Measurements from ENCODE around the gene GLS2. TPM values are rescaled to one million over a fixed set of nuclear protein-coding genes. Genes with fewer than 3 reads are reported as not detected.

Gene GLS2
- 1.5 and 3.1 TPM in 2 replicates for total RNA-seq

- H3K4me3 Mint-ChIP-seq (ENCODE audit: low read depth), result peak within 1 kb of the TSS; percentile 83
- H3K36me3 Mint-ChIP-seq (ENCODE audit: low read depth), result peaks cover 4% of the 10 kb centered on the region
- DNase-seq (ENCODE audit: low spot score), result peak; percentile 54
- no peaks in the 10 kb centered on the region for H3K9me3 Mint-ChIP-seq
- peaks cover 12% of the 10 kb centered on the region for H3K4me1 Mint-ChIP-seq (ENCODE audit: low read depth)
- H3K27me3 Mint-ChIP-seq (ENCODE audit: low read depth), result peaks cover 41% of the 10 kb centered on the region
- intact Hi-C loops (cut with micrococcal nuclease), result no loop called here
- H3K27ac Mint-ChIP-seq, result no peak within 1 kb of the TSS
These were observed at the start of gene GLS2 for GRCh38 chr12:56488041-56488955. Gene GLS2 (minus strand): TSS chr12:56488161. CDS start chr12:56488118, 43 bp downstream.

- H3K9me3 Mint-ChIP-seq, result no peaks in the 10 kb centered on the region
- H3K4me3 Mint-ChIP-seq (ENCODE audit: low read depth), result no peak overlapping the region
- H3K36me3 Mint-ChIP-seq (ENCODE audit: low read depth), result no peaks in the 10 kb centered on the region
- H3K27me3 Mint-ChIP-seq (ENCODE audit: low read depth), result no peaks in the 10 kb centered on the region
- DNase-seq (ENCODE audit: low spot score), result no peak
- no peak overlapping the region for H3K27ac Mint-ChIP-seq
- intact Hi-C loops (cut with micrococcal nuclease), result no loop called here
- no peaks in the 10 kb centered on the region for H3K4me1 Mint-ChIP-seq (ENCODE audit: low read depth)
These were observed 49.6 kb upstream of the GLS2 start for GRCh38 chr12:56537546-56537945.

GRCh38 chr12:56530390-56531055 lies 42.6 kb upstream of the GLS2 start:
- intact Hi-C loops (cut with micrococcal nuclease), result no loop called here
- no peak for DNase-seq (ENCODE audit: low spot score)
- no peak overlapping the region for H3K4me3 Mint-ChIP-seq (ENCODE audit: low read depth)
- no peaks in the 10 kb centered on the region for H3K36me3 Mint-ChIP-seq (ENCODE audit: low read depth)
- no peaks in the 10 kb centered on the region for H3K9me3 Mint-ChIP-seq
- H3K4me1 Mint-ChIP-seq (ENCODE audit: low read depth), result no peaks in the 10 kb centered on the region
- no peaks in the 10 kb centered on the region for H3K27me3 Mint-ChIP-seq (ENCODE audit: low read depth)
- no peak overlapping the region for H3K27ac Mint-ChIP-seq

GRCh38 chr12:56529656-56530055 lies 41.7 kb upstream of the GLS2 start:
- Mint-ChIP-seq H3K4me3 (ENCODE audit: low read depth) (no peak overlapping the region), H3K36me3 (ENCODE audit: low read depth) (no peaks in the 10 kb centered on the region), H3K4me1 (ENCODE audit: low read depth) (no peaks in the 10 kb centered on the region), H3K9me3 (no peaks in the 10 kb centered on the region), H3K27ac (no peak overlapping the region), H3K27me3 (ENCODE audit: low read depth) (no peaks in the 10 kb centered on the region)
- no peak for DNase-seq (ENCODE audit: low spot score)
- intact Hi-C loops (cut with micrococcal nuclease), result no loop called here

GRCh38 chr12:56528846-56529245 lies 40.9 kb upstream of the GLS2 start:
- no peak overlapping the region for H3K4me3 Mint-ChIP-seq (ENCODE audit: low read depth)
- intact Hi-C loops (cut with micrococcal nuclease), result no loop called here

GRCh38 chr12:56522411-56523193 lies 34.6 kb upstream of the GLS2 start:
- Mint-ChIP-seq H3K27me3 (ENCODE audit: low read depth) (no peaks in the 10 kb centered on the region), H3K4me1 (ENCODE audit: low read depth) (peaks cover 28% of the 10 kb centered on the region), H3K27ac (peak overlapping the region; percentile 83), H3K9me3 (no peaks in the 10 kb centered on the region), H3K4me3 (ENCODE audit: low read depth) (peak overlapping the region; percentile 81), H3K36me3 (ENCODE audit: low read depth) (no peaks in the 10 kb centered on the region)
- no peak for DNase-seq (ENCODE audit: low spot score)
- intact Hi-C loops (cut with micrococcal nuclease), result no loop called here

More at GRCh38 chr12:56528846-56529245, 40.9 kb upstream of the GLS2 start:
- Mint-ChIP-seq H3K9me3 (no peaks in the 10 kb centered on the region), H3K4me1 (ENCODE audit: low read depth) (no peaks in the 10 kb centered on the region), H3K36me3 (ENCODE audit: low read depth) (no peaks in the 10 kb centered on the region), H3K27ac (no peak overlapping the region), H3K27me3 (ENCODE audit: low read depth) (no peaks in the 10 kb centered on the region)
- DNase-seq (ENCODE audit: low spot score), result no peak

- intact Hi-C loops (cut with micrococcal nuclease), result loop anchor here (2.0 kb wide), 1 partner anchor 557 kb away; the partner anchor contains the start of gene NEMP1
- Mint-ChIP-seq H3K9me3 (no peaks in the 10 kb centered on the region), H3K36me3 (ENCODE audit: low read depth) (no peaks in the 10 kb centered on the region), H3K27ac (peak within 1 kb of the TSS; percentile 83), H3K4me3 (ENCODE audit: low read depth) (peak within 1 kb of the TSS; percentile 81), H3K27me3 (ENCODE audit: low read depth) (no peaks in the 10 kb centered on the region), H3K4me1 (ENCODE audit: low read depth) (peaks cover 28% of the 10 kb centered on the region)
- DNase-seq (ENCODE audit: low spot score), result peak; percentile 23
These were observed 33.8 kb upstream of the GLS2 start, which contains the start of gene RBMS2 for GRCh38 chr12:56521590-56522371. Gene RBMS2 (plus strand): TSS chr12:56521820. CDS start chr12:56522024, 204 bp downstream.

GRCh38 chr12:56521209-56521589 lies 33.2 kb upstream of the GLS2 start:
- Mint-ChIP-seq H3K27ac (no peak overlapping the region), H3K36me3 (ENCODE audit: low read depth) (no peaks in the 10 kb centered on the region), H3K4me3 (ENCODE audit: low read depth) (peak overlapping the region; percentile 81), H3K9me3 (no peaks in the 10 kb centered on the region), H3K4me1 (ENCODE audit: low read depth) (peaks cover 28% of the 10 kb centered on the region), H3K27me3 (ENCODE audit: low read depth) (no peaks in the 10 kb centered on the region)
- intact Hi-C loops (cut with micrococcal nuclease), result loop anchor here (2.0 kb wide), 1 partner anchor 558 kb away; the partner anchor contains the start of gene NEMP1
- no peak for DNase-seq (ENCODE audit: low spot score)

GRCh38 chr12:56520506-56520905 lies 32.5 kb upstream of the GLS2 start:
- intact Hi-C loops (cut with micrococcal nuclease), result loop anchor here (2.0 kb wide), 1 partner anchor 558 kb away; the partner anchor contains the start of gene NEMP1
- Mint-ChIP-seq H3K9me3 (no peaks in the 10 kb centered on the region), H3K27ac (no peak overlapping the region), H3K4me3 (ENCODE audit: low read depth) (peak overlapping the region; percentile 81), H3K27me3 (ENCODE audit: low read depth) (no peaks in the 10 kb centered on the region), H3K4me1 (ENCODE audit: low read depth) (peaks cover 28% of the 10 kb centered on the region), H3K36me3 (ENCODE audit: low read depth) (no peaks in the 10 kb centered on the region)
- DNase-seq (ENCODE audit: low spot score), result no peak

GRCh38 chr12:56520048-56520447 lies 32.1 kb upstream of the GLS2 start:
- Mint-ChIP-seq H3K27ac (no peak overlapping the region), H3K36me3 (ENCODE audit: low read depth) (no peaks in the 10 kb centered on the region), H3K27me3 (ENCODE audit: low read depth) (no peaks in the 10 kb centered on the region), H3K4me1 (ENCODE audit: low read depth) (peaks cover 28% of the 10 kb centered on the region), H3K4me3 (ENCODE audit: low read depth) (no peak overlapping the region), H3K9me3 (no peaks in the 10 kb centered on the region)
- intact Hi-C loops (cut with micrococcal nuclease), result loop anchor here (2.0 kb wide), 1 partner anchor 559 kb away; the partner anchor contains the start of gene NEMP1
- no peak for DNase-seq (ENCODE audit: low spot score)

GRCh38 chr12:56518570-56518969 lies 30.6 kb upstream of the GLS2 start:
- Mint-ChIP-seq H3K27ac (no peak overlapping the region), H3K27me3 (ENCODE audit: low read depth) (no peaks in the 10 kb centered on the region), H3K9me3 (no peaks in the 10 kb centered on the region), H3K4me3 (ENCODE audit: low read depth) (no peak overlapping the region), H3K36me3 (ENCODE audit: low read depth) (no peaks in the 10 kb centered on the region), H3K4me1 (ENCODE audit: low read depth) (peaks cover 32% of the 10 kb centered on the region)
- no peak for DNase-seq (ENCODE audit: low spot score)
- intact Hi-C loops (cut with micrococcal nuclease), result no loop called here

GRCh38 chr12:56517854-56518253 lies 29.9 kb upstream of the GLS2 start:
- no peaks in the 10 kb centered on the region for H3K9me3 Mint-ChIP-seq
- H3K36me3 Mint-ChIP-seq (ENCODE audit: low read depth), result no peaks in the 10 kb centered on the region
- H3K4me1 Mint-ChIP-seq (ENCODE audit: low read depth), result peaks cover 29% of the 10 kb centered on the region
- no peak overlapping the region for H3K27ac Mint-ChIP-seq
- no peak for DNase-seq (ENCODE audit: low spot score)
- H3K4me3 Mint-ChIP-seq (ENCODE audit: low read depth), result no peak overlapping the region
- intact Hi-C loops (cut with micrococcal nuclease), result no loop called here
- H3K27me3 Mint-ChIP-seq (ENCODE audit: low read depth), result no peaks in the 10 kb centered on the region

Data from activated T-helper 2 cell treated with anti-CD3 and anti-CD28 coated beads, Interferon-gamma antibody, Interleukin-2, Interleukin-4, amounts not matched to agents 10 μg/mL and 5 μg/mL and 100 μg/mL, durations not matched to agents 14 hours and 24 hours and 36 hours (primary cell).